Panc1 (cell line): ENCODE results near the gene SORD. TPM values are rescaled to one million over a fixed set of nuclear protein-coding genes. Genes with fewer than 3 reads are reported as not detected.

ENCODE experiments used
- ATAC-seq: fragments of 200-7000 bp; cut with Tn5 transposase; 2 replicates; pipeline ENCODE4 v1.9.1; 2020; ENCODE audit warnings: mild to moderate bottlenecking, moderate library complexity
- BruUV-seq: library from RNA; stranded (reverse); fragments of 400-500 nt; replicated peaks from 2 replicates; lab custom pipeline; 2021; lab: Mats Ljungman, UMichigan
- CTCF ChIA-PET: fragments of 300-600 bp; sonication (Branson Sonifier 250); formaldehyde crosslinking; loops from one replicate; lab custom pipeline; 2022; ENCODE audit warnings: antibody characterized with exemption; lab: Charles Lee
- POLR2A ChIA-PET: fragments of 300-600 bp; sonication (Branson Sonifier 250); formaldehyde crosslinking; loops from one replicate; lab custom pipeline; 2022; ENCODE audit warnings: antibody characterized with exemption; lab: Charles Lee
- DNase-seq: peaks from one replicate; pipeline ENCODE4 v3.0.0-alpha.2; 2010; ENCODE audit warnings: low read depth, low spot score
- H3K27ac ChIP-seq: 2 replicates; pipeline ENCODE4 v1.5.1; 2011; ENCODE audit warnings: mild to moderate bottlenecking, low read length, inconsistent platforms
- H3K27me3 ChIP-seq: fragments of 200-500 bp; sonication (Bioruptor generic); 2 replicates; pipeline ENCODE4 v1.6.0; 2014; ENCODE audit warnings: low read length, inconsistent platforms; ENCODE audit not compliant: control insufficient read depth, insufficient read depth
- H3K36me3 ChIP-seq: fragments of 200-500 bp; sonication (Bioruptor generic); 2 replicates; pipeline ENCODE4 v1.5.1; 2014; ENCODE audit warnings: inconsistent platforms, mild to moderate bottlenecking, low read length, moderate library complexity; ENCODE audit not compliant: control insufficient read depth, insufficient read depth
- H3K4me1 ChIP-seq: 2 replicates; pipeline ENCODE4 v1.5.1; 2011; ENCODE audit warnings: inconsistent platforms, mild to moderate bottlenecking, low read length, moderate library complexity; ENCODE audit not compliant: control insufficient read depth, insufficient read depth
- H3K4me3 ChIP-seq, 2 experiments: 2 replicates each; pipeline ENCODE4 v1.5.1; 2011 to 2012; ENCODE audit warnings: low read depth in 2 of 2, low read length in 2 of 2, mild to moderate bottlenecking in 2 of 2, inconsistent platforms in 1 of 2, moderate library complexity in 1 of 2
- H3K9me3 ChIP-seq: fragments of 200-500 bp; sonication (Bioruptor generic); 2 replicates; pipeline ENCODE4 v1.5.1; 2014; ENCODE audit warnings: low read depth, mild to moderate bottlenecking, inconsistent platforms, low read length, moderate library complexity; ENCODE audit not compliant: control insufficient read depth, insufficient read depth
- CTCF ChIP-seq: fragments of 450-650 bp; IDR thresholded peaks from 2 replicates; pipeline ENCODE4 v1.5.1; 2017; ENCODE audit warnings: mild to moderate bottlenecking
- POLR2AphosphoS5 ChIP-seq: IDR thresholded peaks from 2 replicates; pipeline ENCODE4 v1.6.1; 2012; ENCODE audit warnings: mild to moderate bottlenecking, low read depth, low read length, moderate library complexity
- SIN3A ChIP-seq: IDR thresholded peaks from 2 replicates; pipeline ENCODE4 v1.6.1; 2012; ENCODE audit warnings: low read depth, mild to moderate bottlenecking, low read length, moderate library complexity, borderline replicate concordance; ENCODE audit not compliant: insufficient read depth
- TCF7L2 ChIP-seq: IDR thresholded peaks from 2 replicates; pipeline ENCODE4 v1.6.1; 2011; ENCODE audit warnings: mild to moderate bottlenecking, low read depth, low read length, inconsistent platforms
- in situ Hi-C: cut with HindIII; loops from 2 replicates; pipeline ENCODE4 v1.10.0; 2016; ENCODE audit warnings: low sequenced_read_pairs, low pct_unique_long_range_greater_than_20kb
- intact Hi-C: fragments of 100-400 bp; cut with micrococcal nuclease; formaldehyde crosslinking; loops from one replicate; pipeline ENCODE4 v1.10.0; 2022; ENCODE audit not compliant: unreplicated experiment
- total RNA-seq: library from RNA; stranded (reverse); gene quantifications from one replicate; pipeline ENCODE4 v1.2.1, GENCODE V29; 2021; ENCODE audit not compliant: unreplicated experiment
- TF ChIP-seq, protein P1 (sequence below), 2 experiments: IDR thresholded peaks; 2 replicates each; pipeline ENCODE4 v1.6.1; 2011 to 2012; ENCODE audit warnings: low read depth in 2 of 2, control low read depth in 1 of 2, low read length in 1 of 2, mild to moderate bottlenecking in 1 of 2, moderate library complexity in 1 of 2; ENCODE audit not compliant: insufficient read depth in 1 of 2

SORD gene
- total RNA-seq, 1 experiment from 2014 or later: 34.0 TPM

GRCh38 chr15:45121020-45121419 is 98.0 kb downstream of the SORD start:
- ChIA-PET CTCF (interaction anchor here (0.6 kb wide), 1 partner anchor 15 kb away, joined by 5 read pairs; no protein-coding TSS in a partner anchor), POLR2A (no interaction called here)
- no peaks in the 10 kb centered on the region for H3K36me3 ChIP-seq
- no peaks in the 10 kb centered on the region for H3K4me1 ChIP-seq
- peaks cover 3% of the 10 kb centered on the region for H3K27me3 ChIP-seq
- no peak for TF ChIP-seq POLR2AphosphoS5
- TF ChIP-seq TCF7L2: no peak
- no peak for TF ChIP-seq CTCF
- TF ChIP-seq SIN3A: no peak
- TF ChIP-seq, protein P1, sequence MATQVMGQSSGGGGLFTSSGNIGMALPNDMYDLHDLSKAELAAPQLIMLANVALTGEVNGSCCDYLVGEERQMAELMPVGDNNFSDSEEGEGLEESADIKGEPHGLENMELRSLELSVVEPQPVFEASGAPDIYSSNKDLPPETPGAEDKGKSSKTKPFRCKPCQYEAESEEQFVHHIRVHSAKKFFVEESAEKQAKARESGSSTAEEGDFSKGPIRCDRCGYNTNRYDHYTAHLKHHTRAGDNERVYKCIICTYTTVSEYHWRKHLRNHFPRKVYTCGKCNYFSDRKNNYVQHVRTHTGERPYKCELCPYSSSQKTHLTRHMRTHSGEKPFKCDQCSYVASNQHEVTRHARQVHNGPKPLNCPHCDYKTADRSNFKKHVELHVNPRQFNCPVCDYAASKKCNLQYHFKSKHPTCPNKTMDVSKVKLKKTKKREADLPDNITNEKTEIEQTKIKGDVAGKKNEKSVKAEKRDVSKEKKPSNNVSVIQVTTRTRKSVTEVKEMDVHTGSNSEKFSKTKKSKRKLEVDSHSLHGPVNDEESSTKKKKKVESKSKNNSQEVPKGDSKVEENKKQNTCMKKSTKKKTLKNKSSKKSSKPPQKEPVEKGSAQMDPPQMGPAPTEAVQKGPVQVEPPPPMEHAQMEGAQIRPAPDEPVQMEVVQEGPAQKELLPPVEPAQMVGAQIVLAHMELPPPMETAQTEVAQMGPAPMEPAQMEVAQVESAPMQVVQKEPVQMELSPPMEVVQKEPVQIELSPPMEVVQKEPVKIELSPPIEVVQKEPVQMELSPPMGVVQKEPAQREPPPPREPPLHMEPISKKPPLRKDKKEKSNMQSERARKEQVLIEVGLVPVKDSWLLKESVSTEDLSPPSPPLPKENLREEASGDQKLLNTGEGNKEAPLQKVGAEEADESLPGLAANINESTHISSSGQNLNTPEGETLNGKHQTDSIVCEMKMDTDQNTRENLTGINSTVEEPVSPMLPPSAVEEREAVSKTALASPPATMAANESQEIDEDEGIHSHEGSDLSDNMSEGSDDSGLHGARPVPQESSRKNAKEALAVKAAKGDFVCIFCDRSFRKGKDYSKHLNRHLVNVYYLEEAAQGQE (IDR thresholded peaks at IDR 0.05; ENCODE audit: insufficient read depth in 1 of 2, low read depth in 2 of 2, low read length in 1 of 2): no peak
- in situ Hi-C loops (no loop called here), intact Hi-C loops (no loop called here)
- no peak for ATAC-seq
- H3K9me3 ChIP-seq: no peaks in the 10 kb centered on the region
- no TSS peak for BruUV-seq
- no peak overlapping the region for H3K27ac ChIP-seq
- H3K4me3 ChIP-seq: no peak overlapping the region
- DNase-seq: no peak

- H3K4me3 ChIP-seq: no peak overlapping the region
- DNase-seq: peak; percentile 18
- peaks cover 5% of the 10 kb centered on the region for H3K27me3 ChIP-seq
- H3K9me3 ChIP-seq: no peaks in the 10 kb centered on the region
- no peak overlapping the region for H3K27ac ChIP-seq
- in situ Hi-C loops (no loop called here), intact Hi-C loops (no loop called here)
- ATAC-seq: no peak
- TF ChIP-seq SIN3A (no peak), TCF7L2 (no peak), POLR2AphosphoS5 (no peak), CTCF (no peak)
- TF ChIP-seq, protein P1 (IDR thresholded peaks at IDR 0.05; ENCODE audit: insufficient read depth in 1 of 2, low read depth in 2 of 2, low read length in 1 of 2): no peak
- BruUV-seq: no TSS peak
- CTCF ChIA-PET: no interaction called here
- no peaks in the 10 kb centered on the region for H3K36me3 ChIP-seq
- H3K4me1 ChIP-seq: no peaks in the 10 kb centered on the region
- POLR2A ChIA-PET: interaction anchor here (0.6 kb wide), 1 partner anchor 46 kb away, joined by 3 read pairs; no protein-coding TSS in a partner anchor
These were observed 98.9 kb downstream of the SORD start for GRCh38 chr15:45121706-45122417.
